Fibroblast of lung (primary cell): ENCODE data around the gene CARMIL1. TPM values are rescaled to one million over a fixed set of nuclear protein-coding genes. Genes with fewer than 3 reads are reported as not detected.

ENCODE experiments used
- DNase-seq, 2 donors: peaks; one replicate each; pipeline versions ENCODE4 v3.0.0 to v3.0.0-alpha.2; 2010; ENCODE audit warnings: low read depth in 2 of 2
- H2AFZ ChIP-seq: 2 replicates; pipeline ENCODE4 v1.5.1; 2012; ENCODE audit warnings: low read length, control low read depth, inconsistent platforms
- H3K27ac ChIP-seq: 2 replicates; pipeline ENCODE4 v1.5.1; 2011; ENCODE audit warnings: low read length, control low read depth; ENCODE audit not compliant: insufficient read depth
- H3K27me3 ChIP-seq: 2 replicates; pipeline ENCODE4 v1.5.1; 2011; ENCODE audit warnings: mild to moderate bottlenecking, low read length; ENCODE audit not compliant: control insufficient read depth, insufficient read depth
- H3K36me3 ChIP-seq: 2 replicates; pipeline ENCODE4 v1.5.1; 2011; ENCODE audit warnings: low read length; ENCODE audit not compliant: control insufficient read depth, insufficient read depth
- H3K4me1 ChIP-seq: 2 replicates; pipeline ENCODE4 v1.5.1; 2011; ENCODE audit warnings: low read length; ENCODE audit not compliant: control insufficient read depth, insufficient read depth; ENCODE audit errors: extremely low read depth
- H3K4me2 ChIP-seq: 2 replicates; pipeline ENCODE4 v1.5.1; 2011; ENCODE audit warnings: low read length, control low read depth; ENCODE audit not compliant: insufficient read depth; ENCODE audit errors: extremely low read depth
- H3K4me3 ChIP-seq, 4 experiments: fragments of 200-600 bp in 1 of 4; sonication (generic) in 1 of 4; replicated peaks in 1 of 4; 2 replicates each; pipeline ENCODE4 v1.5.1; 2011 to 2016; ENCODE audit warnings: low read length in 4 of 4, low read depth in 3 of 4, mild to moderate bottlenecking in 3 of 4, control low read depth in 2 of 4, inconsistent platforms in 1 of 4, mixed read lengths in 1 of 4; ENCODE audit not compliant: insufficient read depth in 1 of 4; ENCODE audit errors: control extremely low read depth in 1 of 4
- H3K79me2 ChIP-seq: 2 replicates; pipeline ENCODE4 v1.5.1; 2012; ENCODE audit warnings: mild to moderate bottlenecking, low read length, inconsistent platforms; ENCODE audit not compliant: control insufficient read depth, insufficient read depth
- H3K9ac ChIP-seq: 2 replicates; pipeline ENCODE4 v1.5.1; 2011; ENCODE audit warnings: mild to moderate bottlenecking, low read length, control low read depth; ENCODE audit not compliant: insufficient read depth
- H3K9me3 ChIP-seq: 2 replicates; pipeline ENCODE4 v1.5.1; 2012; ENCODE audit warnings: low read depth, low read length; ENCODE audit not compliant: control insufficient read depth, insufficient read depth
- H4K20me1 ChIP-seq: 2 replicates; pipeline ENCODE4 v1.5.1; 2011; ENCODE audit warnings: low read length; ENCODE audit not compliant: control insufficient read depth, insufficient read depth; ENCODE audit errors: extremely low read depth
- EZH2 ChIP-seq: IDR thresholded peaks from 2 replicates; pipeline ENCODE4 v1.5.1; 2012; ENCODE audit warnings: low read length, control low read depth, mild to moderate bottlenecking; ENCODE audit errors: missing control alignments
- polyA plus RNA-seq, 2 donors: library from polyadenylated mRNA; depleted of rRNA in 1 of 2; stranded (reverse) in 1 of 2; unstranded in 1 of 2; fragments of >200 nt; gene quantifications; 2 replicates each; pipeline ENCODE4 v1.2.1, GENCODE V29; 2011 to 2012; ENCODE audit warnings: missing spikeins in 1 of 2
- total RNA-seq: library from RNA; depleted of rRNA; stranded (reverse); fragments of >200 nt; gene quantifications from 2 replicates; pipeline ENCODE4 v1.2.1, GENCODE V29; 2014
- TF ChIP-seq, protein P1 (sequence below), 2 donors: IDR thresholded peaks in 1 of 2; conservative IDR thresholded peaks in 1 of 2; 1 replicate in 1 of 2; 2 replicates in 1 of 2; pipeline ENCODE4 v1.5.1; 2011 to 2012; ENCODE audit warnings: low read length in 2 of 2, control low read depth in 1 of 2, inconsistent platforms in 1 of 2, low read depth in 1 of 2, mild to moderate bottlenecking in 1 of 2

CARMIL1 gene
- total and polyA plus RNA-seq, 2 donors (not counting 1 experiment from before 2014, with no cell fraction given): 10.2 to 12.5 TPM

DNA sequence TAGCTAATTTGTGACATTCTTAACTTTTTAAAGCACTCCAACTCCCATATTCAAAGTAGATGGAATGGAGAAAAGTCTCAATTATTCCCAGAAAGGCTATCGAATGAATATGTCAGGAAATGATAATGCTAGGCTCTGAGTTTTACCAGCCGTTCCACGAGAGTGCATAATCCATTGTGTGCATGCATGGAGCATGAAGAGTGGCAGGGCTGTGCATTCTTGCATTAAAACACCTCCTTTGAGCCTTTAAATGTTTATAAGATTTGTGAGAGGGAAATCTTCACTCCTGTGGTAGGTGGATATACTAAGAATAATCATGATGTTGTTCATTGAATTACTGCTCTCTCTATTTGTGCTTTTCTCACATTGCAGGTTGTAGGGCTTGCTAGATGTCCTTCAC, 178.3 kb downstream of the CARMIL1 start:
- no peak overlapping the region for H3K4me3 ChIP-seq
- H3K79me2 ChIP-seq: no peaks in the 10 kb centered on the region
- no peak for DNase-seq
- no peak overlapping the region for H3K4me2 ChIP-seq
- H3K9me3 ChIP-seq: no peaks in the 10 kb centered on the region
- H3K27me3 ChIP-seq: no peaks in the 10 kb centered on the region
- no peak overlapping the region for H2AFZ ChIP-seq
- H3K36me3 ChIP-seq: no peaks in the 10 kb centered on the region
- no peak overlapping the region for H3K27ac ChIP-seq
- no peak overlapping the region for H3K9ac ChIP-seq
- H3K4me1 ChIP-seq: no peaks in the 10 kb centered on the region
- no peaks in the 10 kb centered on the region for H4K20me1 ChIP-seq
- no peak for TF ChIP-seq EZH2
- TF ChIP-seq, protein P1, sequence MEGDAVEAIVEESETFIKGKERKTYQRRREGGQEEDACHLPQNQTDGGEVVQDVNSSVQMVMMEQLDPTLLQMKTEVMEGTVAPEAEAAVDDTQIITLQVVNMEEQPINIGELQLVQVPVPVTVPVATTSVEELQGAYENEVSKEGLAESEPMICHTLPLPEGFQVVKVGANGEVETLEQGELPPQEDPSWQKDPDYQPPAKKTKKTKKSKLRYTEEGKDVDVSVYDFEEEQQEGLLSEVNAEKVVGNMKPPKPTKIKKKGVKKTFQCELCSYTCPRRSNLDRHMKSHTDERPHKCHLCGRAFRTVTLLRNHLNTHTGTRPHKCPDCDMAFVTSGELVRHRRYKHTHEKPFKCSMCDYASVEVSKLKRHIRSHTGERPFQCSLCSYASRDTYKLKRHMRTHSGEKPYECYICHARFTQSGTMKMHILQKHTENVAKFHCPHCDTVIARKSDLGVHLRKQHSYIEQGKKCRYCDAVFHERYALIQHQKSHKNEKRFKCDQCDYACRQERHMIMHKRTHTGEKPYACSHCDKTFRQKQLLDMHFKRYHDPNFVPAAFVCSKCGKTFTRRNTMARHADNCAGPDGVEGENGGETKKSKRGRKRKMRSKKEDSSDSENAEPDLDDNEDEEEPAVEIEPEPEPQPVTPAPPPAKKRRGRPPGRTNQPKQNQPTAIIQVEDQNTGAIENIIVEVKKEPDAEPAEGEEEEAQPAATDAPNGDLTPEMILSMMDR (conservative IDR thresholded peaks at IDR 0.05 in 1 of 2, IDR thresholded peaks at IDR 0.05 in 1 of 2; ENCODE audit: low read depth in 1 of 2, low read length in 2 of 2): no peak

DNA sequence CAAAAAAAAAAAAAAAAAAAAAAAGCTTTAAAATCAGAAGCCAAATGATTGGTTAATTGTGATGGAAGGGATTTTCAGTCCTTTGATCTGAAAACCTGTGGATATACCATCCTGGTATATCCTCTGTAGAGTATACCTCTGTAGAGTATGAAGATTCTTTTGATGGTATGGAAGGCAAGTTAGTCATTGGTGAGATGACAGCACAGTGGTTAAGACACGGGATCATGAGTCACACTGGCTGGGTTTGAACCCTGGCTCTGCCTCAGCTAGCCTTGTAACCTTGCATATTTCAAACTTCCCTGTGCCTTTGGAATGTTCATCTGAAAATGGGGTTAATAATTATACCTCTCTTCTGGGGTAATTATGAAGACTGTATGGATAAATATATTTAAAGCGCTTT, 179.3 kb downstream of the CARMIL1 start:
- Histone ChIP-seq H2AFZ (no peak overlapping the region), H3K27me3 (no peaks in the 10 kb centered on the region), H3K9ac (no peak overlapping the region), H4K20me1 (no peaks in the 10 kb centered on the region), H3K79me2 (no peaks in the 10 kb centered on the region), H3K4me1 (no peaks in the 10 kb centered on the region), H3K9me3 (no peaks in the 10 kb centered on the region), H3K4me2 (no peak overlapping the region), H3K36me3 (no peaks in the 10 kb centered on the region), H3K27ac (peak overlapping the region; percentile 18), H3K4me3 (no peak overlapping the region)
- TF ChIP-seq EZH2: no peak
- TF ChIP-seq, protein P1 (conservative IDR thresholded peaks at IDR 0.05 in 1 of 2, IDR thresholded peaks at IDR 0.05 in 1 of 2; ENCODE audit: low read depth in 1 of 2, low read length in 2 of 2): no peak
- DNase-seq: peak; percentile 76 to 83

DNA sequence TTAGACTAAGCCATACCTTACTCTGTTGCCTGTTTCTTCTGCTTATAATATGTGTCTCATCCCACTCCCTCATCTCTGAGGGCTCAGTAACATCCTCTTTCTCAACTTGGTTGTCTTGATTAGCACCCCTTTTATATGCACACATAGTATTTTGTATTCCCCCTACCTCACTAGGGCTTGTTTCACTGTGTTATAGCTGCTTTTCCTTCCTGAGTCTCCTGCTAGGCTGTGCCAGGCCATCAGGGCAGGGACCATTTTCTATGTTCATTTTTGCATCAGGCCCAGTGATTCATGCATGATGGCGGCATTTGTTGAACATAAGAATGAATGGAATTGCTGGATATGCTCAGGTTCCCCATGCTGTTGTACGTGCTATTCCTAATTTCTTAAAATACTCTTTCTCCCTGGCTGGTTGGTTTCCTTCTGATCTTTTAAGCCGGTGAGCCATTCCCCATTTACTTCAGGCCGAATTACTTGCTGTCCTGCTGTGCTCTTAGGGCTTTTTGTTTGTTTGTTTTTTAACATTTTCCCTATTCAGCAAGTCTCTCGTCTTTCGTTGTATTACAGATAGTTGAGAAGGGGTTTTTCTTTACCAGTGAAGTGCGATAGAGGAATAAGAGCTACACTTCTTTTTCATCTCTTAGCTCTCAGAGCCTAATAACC, 183.2 kb downstream of the CARMIL1 start:
- Histone ChIP-seq H2AFZ (no peak overlapping the region), H3K4me2 (no peak overlapping the region), H3K4me3 (no peak overlapping the region), H3K9me3 (no peaks in the 10 kb centered on the region), H3K79me2 (no peaks in the 10 kb centered on the region), H3K27me3 (no peaks in the 10 kb centered on the region), H3K36me3 (no peaks in the 10 kb centered on the region), H3K9ac (no peak overlapping the region), H4K20me1 (no peaks in the 10 kb centered on the region), H3K27ac (no peak overlapping the region), H3K4me1 (no peaks in the 10 kb centered on the region)
- TF ChIP-seq, protein P1 (conservative IDR thresholded peaks at IDR 0.05 in 1 of 2, IDR thresholded peaks at IDR 0.05 in 1 of 2; ENCODE audit: low read depth in 1 of 2, low read length in 2 of 2): no peak
- TF ChIP-seq EZH2: no peak
- no peak for DNase-seq
